Astrocyte of the hippocampus (primary cell): ENCODE measurements around the gene FYCO1.
A peak's percentile ranks its signal among the peaks of the same experiment; 100 is the strongest.

ENCODE experiments used
- DNase-seq: peaks from one replicate; pipeline ENCODE4 v3.0.0; 2011; ENCODE audit warnings: low read depth, low spot score

FYCO1 gene

GRCh38 chr3:45943207-45943846 lies 52.3 kb downstream of the FYCO1 start, which contains the start of gene CXCR6:
TSS of gene CXCR6 (plus strand) at chr3:45943464. CDS start at chr3:45946482, 3,018 bp downstream.
- peak; percentile 21 for DNase-seq

GRCh38 chr3:45942051-45942825 lies 53.4 kb downstream of the FYCO1 start:
- no peak for DNase-seq

GRCh38 chr3:45940781-45941365 lies 54.8 kb downstream of the FYCO1 start:
- no peak for DNase-seq

GRCh38 chr3:45940004-45940780 lies 55.4 kb downstream of the FYCO1 start:
- no peak for DNase-seq

- no peak for DNase-seq
These were observed 56.3 kb downstream of the FYCO1 start for GRCh38 chr3:45939341-45939771.

GRCh38 chr3:45938864-45939263 lies 56.8 kb downstream of the FYCO1 start:
- peak; percentile 94 for DNase-seq

- no peak for DNase-seq
These were observed 57.6 kb downstream of the FYCO1 start for GRCh38 chr3:45938043-45938435.

GRCh38 chr3:45937206-45938042 lies 58.2 kb downstream of the FYCO1 start:
- no peak for DNase-seq

GRCh38 chr3:45936261-45936660 lies 59.4 kb downstream of the FYCO1 start:
- DNase-seq = no peak

- DNase-seq = no peak
These were observed 62.0 kb downstream of the FYCO1 start for GRCh38 chr3:45933591-45933990.

GRCh38 chr3:45932112-45932511 lies 63.5 kb downstream of the FYCO1 start:
- no peak for DNase-seq

GRCh38 chr3:45931496-45931895 lies 64.1 kb downstream of the FYCO1 start:
- no peak for DNase-seq

- DNase-seq = peak; percentile 61
These were observed 66.5 kb downstream of the FYCO1 start for GRCh38 chr3:45929042-45929679.

- DNase-seq = peak; percentile 35
These were observed 67.7 kb downstream of the FYCO1 start for GRCh38 chr3:45927881-45928280.

- peak; percentile 38 for DNase-seq
These were observed 71.9 kb downstream of the FYCO1 start for GRCh38 chr3:45923755-45924154.

- DNase-seq = no peak
These were observed 72.6 kb downstream of the FYCO1 start for GRCh38 chr3:45922950-45923590.

- no peak for DNase-seq
These were observed 73.6 kb downstream of the FYCO1 start for GRCh38 chr3:45922039-45922326.

- DNase-seq = no peak
These were observed 74.2 kb downstream of the FYCO1 start for GRCh38 chr3:45921158-45922038.
